Activated CD4-positive, alpha-beta T cell treated with anti-CD3 and anti-CD28 coated beads, Interleukin-2, amount 50 U/mL, for 1 hour (primary cell): ENCODE measurements around the gene STRA6.

ENCODE experiments used
- DNase-seq: peaks from one replicate; pipeline ENCODE4 v3.0.0-alpha.2; 2020

The STRA6 gene

GRCh38 chr15:74206801-74207281 lies 4.3 kb upstream of the STRA6 start:
- DNase-seq, result no peak

GRCh38 chr15:74205582-74205947 lies 3.0 kb upstream of the STRA6 start:
- DNase-seq, result no peak

GRCh38 chr15:74203914-74204431 lies 1.4 kb upstream of the STRA6 start:
- DNase-seq, result no peak

DNA sequence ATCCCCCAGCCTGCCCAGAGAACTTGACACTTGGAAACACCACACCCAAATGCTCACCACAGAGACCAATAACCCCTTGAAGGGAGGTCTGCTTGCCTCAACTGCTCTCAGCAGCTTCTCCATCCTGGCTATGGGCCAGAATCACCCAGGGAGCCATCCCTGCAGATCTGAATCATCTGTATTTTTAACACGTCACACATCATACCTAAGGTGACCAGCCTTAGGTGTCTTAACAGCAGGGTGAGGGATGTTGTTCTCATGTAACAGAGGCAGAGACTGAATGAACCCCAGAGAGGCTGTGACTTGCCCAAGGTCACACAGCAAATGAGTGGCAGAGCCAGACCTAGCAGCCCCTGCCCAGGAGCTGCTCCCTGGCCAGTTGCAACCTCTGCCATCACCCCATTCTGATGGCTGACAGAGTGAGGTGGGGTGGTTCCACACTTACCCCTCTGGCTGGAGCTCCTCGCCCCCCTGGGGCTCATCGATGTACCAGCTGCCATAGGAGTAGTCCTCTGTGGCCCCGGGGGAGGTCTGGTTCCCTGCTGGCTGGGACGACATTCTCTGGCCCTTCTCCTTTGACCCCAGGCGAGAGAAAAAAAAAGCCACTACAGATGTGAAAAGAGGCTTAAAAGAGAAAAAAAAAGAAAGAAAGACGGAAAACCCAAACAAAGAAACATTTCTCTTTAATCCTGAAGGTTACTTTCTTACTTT lies 722 bp downstream of the STRA6 start:
- DNase-seq, result no peak

DNA sequence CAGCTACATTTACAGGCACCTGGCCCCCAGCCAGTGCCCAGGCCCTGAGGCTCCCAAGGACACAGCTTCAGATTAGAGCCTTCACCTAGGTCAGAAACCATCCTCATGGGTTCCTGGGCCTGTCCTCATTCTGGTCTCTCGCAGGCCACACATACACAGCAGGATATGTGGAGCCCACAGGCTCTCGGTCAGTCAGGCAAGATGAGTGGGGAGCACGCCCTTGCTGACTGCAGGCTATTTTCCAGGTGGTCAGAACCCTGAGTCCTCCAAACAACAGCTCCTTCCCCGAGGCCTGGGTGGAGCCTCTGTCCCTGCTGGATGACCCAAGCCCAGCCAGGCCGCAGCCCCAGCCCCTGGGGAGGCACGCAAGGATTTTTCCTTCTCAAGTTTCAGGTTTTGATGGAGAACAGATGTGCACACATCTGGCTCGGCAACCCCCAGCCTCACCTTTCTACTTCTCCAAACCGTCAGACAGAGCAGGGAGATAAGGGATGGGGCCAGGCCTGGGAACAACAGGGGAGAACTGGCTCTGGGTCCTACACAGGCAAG lies 1.6 kb downstream of the STRA6 start:
- DNase-seq, result no peak

GRCh38 chr15:74200412-74200815 lies 2.2 kb downstream of the STRA6 start:
- no peak for DNase-seq

GRCh38 chr15:74199297-74199652 lies 3.3 kb downstream of the STRA6 start:
- no peak for DNase-seq

DNA sequence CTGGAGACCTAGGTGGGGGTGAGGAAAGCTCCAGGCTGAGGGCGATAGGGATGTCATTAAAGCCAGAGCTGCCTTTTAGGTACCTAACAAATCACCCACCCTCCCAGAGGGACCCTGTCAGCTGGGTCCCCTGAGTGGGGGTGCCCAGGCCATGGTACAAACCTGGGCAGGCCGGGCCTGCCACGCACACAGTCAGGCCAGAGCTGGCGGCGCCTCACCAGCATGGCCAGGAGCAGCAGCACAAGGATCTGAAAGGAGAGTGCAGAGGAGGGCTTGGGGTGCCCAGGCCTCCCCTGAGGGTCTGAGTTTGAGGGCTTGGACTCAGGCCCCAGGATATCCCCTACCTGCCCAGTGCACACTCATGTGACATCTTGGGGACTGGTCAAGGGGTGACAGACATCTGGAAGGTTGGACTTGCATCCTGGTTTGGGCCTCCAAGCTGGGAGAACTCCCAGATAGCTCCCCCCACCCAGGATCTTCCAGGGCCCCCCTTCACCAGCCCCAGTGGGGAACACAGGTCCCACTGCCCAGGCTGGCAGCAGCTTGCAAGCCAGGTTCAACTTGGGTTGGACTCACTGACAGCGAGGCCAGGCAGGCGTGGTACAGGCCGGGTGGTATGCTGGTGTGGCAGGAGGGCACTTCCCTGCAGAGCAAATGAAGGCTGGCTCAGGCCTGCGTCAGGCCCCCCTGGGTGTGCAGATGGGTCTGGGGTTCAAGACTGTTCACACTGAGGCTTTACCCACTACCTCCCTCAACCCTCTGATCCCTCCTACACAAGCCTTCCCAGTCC lies 5.2 kb downstream of the STRA6 start:
- no peak for DNase-seq

GRCh38 chr15:74196175-74196574 lies 6.4 kb downstream of the STRA6 start:
- no peak for DNase-seq

- no peak for DNase-seq
Observed at GRCh38 chr15:74194572-74195559, 7.7 kb downstream of the STRA6 start.

DNA sequence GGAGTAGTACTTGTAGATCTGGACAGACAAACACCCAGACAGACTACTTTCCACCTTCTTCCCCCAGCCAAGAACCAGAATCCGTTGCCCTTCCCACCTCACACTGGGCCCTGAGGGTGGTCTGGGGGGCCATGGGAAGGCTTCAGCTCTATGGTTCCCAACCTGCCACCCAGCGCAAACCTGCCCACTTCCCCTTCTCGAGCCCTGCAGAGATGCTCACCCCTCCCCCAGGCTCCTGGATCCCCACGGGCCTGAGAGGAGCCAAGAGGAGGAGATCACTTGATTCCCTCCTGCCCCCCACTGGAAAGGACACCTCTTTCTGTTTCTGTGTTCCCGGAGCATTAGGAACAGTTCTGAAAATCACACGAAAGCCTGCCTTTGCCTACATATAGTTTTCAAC lies 8.7 kb downstream of the STRA6 start:
- no peak for DNase-seq

- DNase-seq, result no peak
Observed at GRCh38 chr15:74193299-74193718, 9.3 kb downstream of the STRA6 start.

DNA sequence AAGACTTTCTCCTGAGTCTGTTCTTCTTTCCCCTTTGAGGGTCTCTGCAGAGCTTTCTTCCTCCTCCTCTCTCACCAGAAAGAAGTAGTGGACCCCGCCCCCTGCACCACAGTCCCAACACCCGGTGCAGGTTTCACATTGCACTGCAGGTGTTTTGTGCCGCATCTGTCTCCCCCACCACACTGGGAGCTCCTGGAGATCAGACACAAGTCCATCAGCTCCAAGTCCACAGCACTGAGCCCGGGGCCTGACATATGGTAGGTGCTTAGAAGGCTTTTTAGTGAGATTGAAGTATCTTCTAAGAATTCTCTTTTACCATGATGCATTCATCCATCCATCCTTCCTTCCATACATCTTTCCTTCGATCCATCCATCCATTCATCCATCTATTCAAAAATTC lies 9.8 kb downstream of the STRA6 start:
- no peak for DNase-seq

GRCh38 chr15:74191798-74192197 lies 10.8 kb downstream of the STRA6 start:
- DNase-seq, result no peak

GRCh38 chr15:74188216-74188615 lies 14.4 kb downstream of the STRA6 start:
- DNase-seq, result no peak

- DNase-seq, result no peak
Observed at GRCh38 chr15:74185710-74186348, 16.8 kb downstream of the STRA6 start.

GRCh38 chr15:74184582-74185091 lies 17.9 kb downstream of the STRA6 start:
- no peak for DNase-seq

GRCh38 chr15:74182131-74182530 lies 20.5 kb downstream of the STRA6 start:
- DNase-seq, result no peak

DNA sequence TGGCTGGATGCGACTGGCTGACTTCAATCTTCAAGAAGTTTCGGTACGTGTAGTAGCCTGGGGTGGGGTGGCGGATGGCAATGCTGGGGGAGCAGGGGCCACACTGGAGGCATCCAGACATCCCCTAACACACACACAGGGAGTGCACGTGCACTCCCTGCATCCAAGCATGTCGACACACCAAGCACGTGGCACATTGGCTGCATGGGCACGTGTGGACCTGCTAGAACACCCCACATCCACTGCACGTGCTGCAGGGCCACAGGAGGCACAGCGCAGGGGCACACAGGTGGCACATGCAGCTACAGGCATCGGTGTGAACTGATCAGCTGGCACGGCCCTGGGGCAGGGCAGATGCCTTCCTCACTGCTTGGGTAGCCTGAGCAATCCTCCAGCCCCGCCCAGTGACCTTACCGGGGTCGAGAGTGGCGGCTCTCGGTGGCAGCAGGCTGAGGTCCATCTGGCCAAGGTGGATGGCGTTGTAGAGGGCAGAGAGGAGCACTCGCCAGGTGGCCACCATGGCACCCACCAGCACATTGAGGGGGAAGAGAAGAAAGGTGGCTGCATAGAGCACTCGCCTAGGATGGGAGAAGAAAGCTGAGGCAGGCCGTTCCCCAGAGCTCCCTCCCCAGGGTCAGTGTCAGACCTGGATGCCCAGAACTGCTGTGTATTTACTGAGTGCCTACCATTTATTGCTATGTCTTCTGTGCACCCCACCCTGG lies 21.5 kb downstream of the STRA6 start:
- no peak for DNase-seq

DNA sequence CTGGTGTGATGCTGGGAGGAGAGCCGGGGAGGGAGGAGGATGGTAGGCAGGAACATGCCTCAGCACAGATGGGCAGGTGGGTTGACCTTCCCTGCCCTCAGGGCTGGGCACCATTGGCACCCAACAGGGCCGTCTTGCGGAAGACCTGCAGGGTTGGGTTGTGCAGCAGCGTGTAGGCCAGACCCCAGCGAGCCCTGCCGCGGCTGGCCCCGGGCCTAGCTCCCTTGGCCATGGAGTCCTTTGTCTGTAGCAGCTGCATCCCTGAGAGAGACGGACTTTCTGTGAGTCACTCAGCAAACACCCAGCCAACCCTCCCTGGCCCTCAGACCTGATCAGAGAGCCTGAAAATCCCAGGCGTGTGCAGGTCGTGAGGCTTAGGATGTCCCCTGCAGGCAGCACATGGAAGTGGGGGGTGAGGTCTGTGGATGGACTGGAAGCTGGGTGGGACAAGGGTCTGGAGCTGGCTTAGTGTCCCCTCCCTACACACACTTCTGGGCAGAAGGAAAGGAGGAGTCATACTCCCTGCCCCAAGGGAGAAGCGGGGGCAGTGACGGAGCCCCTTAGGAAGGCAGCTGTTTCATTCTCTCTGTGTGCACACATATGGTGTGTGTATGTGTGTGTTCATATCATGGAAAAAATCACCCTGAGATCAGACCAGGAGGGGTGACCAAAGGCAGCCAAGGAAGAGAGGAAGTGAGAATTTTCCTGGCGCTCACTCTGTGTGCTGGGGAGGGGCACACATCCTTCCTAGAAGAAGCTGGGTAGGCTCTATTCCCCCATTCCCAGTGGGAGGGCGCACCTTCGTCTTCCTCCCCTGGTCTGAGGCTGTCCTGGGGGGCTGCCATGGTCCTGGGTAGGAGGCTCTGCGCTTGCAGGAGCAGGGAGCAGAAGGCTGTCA lies 22.4 kb downstream of the STRA6 start:
- no peak for DNase-seq
